GM21786 (cell line): ENCODE results near the gene CLSTN2.

Source experiments
- ATAC-seq: cut with Tn5 transposase; IDR thresholded peaks from one replicate; pipeline ENCODE4 v1.9.1; 2021; ENCODE audit not compliant: unreplicated experiment

Gene CLSTN2

DNA sequence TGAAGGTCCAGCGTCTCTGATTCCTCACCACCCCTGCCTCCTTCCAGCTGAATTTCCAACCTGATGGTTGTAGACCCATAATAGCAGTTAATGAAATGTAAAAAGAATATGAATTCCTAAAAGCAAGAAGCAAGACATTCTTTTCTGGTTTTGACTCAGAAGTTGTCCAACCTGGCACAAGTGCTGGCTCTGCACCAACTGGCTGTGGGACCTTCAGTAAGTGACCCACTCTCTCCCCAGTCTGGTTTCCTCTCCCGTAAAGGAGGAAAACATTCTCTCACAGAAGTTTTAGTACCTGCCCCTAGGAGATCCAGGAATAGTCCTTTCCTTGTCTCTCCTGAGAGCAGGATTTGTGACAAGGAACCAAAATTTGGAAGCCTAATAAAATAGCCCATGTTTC, 506.0 kb downstream of the CLSTN2 start:
- no peak for ATAC-seq

DNA sequence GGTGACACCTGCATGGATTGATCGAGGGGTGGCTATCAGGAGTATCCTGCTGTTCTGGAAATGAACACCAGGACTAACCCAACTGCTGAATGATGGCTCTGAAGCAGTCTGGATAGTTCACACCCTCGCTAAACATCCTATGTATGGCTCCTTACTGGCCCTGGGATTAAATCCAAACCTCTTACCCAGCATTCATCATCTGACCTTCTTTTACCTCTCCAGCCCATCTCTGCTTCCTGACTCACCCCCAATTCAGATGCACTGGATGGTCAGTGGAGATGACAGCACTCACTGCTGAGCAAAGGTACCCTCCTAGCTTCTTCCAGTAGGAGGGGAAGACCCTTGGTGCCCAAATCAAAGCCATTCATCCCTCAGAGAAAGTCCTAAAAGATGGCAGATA, 507.6 kb downstream of the CLSTN2 start:
- no peak for ATAC-seq

DNA sequence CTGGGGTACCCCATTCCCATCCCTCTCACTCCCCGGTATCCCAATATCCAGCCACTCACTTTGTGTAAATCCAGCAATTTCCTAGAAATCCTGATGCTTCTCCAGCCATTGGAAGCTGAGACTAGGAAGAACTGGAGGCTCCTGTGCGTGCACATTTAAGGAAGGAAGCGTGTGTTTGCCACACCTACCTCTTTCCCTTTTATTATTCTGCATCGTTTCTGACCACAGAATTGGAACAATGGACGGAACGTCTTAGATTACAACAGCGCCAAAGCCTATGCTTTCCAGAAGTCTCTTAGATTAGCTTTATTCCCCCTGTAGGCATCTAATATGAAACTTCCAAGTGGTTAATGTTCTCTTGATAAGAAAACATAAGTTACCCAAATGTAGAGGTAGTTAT, 508.1 kb downstream of the CLSTN2 start:
- ATAC-seq, result no peak

DNA sequence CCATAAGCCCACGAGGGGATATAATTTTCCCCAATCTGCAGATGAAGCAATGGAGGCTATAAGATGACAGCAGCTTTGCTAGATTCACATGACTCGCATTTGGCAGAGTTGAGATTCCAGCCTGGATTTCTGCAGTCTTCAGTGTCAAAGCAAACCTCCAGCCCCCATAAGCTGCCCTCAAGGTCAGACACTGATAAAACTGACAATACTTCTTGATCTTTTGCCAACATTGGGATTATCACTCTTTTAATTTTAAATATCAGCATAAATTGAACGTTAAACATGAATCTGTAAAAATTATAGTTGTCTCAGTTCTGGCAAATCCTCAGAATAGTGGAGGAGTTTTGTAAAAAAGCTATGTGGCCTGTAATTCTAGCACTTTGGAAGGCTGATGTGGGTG, 508.8 kb downstream of the CLSTN2 start:
- ATAC-seq, result no peak

DNA sequence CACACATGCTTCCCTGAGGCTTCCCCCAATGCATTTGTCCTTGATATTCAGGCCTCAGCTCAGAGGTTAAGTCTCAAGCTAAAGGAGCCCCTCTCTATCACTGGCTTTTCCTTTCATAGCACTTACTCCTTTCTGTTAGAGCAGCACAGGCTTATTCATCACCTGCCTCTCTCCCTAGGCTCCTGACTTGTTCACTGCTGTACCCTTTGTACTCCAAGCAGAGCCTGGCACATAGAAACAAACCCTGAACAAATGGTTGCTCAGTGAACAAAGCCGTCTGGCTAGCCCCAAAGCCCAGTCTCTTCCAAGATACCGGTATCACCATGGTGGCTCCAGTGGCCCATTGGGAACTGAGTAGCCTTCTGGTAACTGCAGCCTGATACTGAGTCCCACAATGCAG, 511.7 kb downstream of the CLSTN2 start:
- ATAC-seq, result no peak

DNA sequence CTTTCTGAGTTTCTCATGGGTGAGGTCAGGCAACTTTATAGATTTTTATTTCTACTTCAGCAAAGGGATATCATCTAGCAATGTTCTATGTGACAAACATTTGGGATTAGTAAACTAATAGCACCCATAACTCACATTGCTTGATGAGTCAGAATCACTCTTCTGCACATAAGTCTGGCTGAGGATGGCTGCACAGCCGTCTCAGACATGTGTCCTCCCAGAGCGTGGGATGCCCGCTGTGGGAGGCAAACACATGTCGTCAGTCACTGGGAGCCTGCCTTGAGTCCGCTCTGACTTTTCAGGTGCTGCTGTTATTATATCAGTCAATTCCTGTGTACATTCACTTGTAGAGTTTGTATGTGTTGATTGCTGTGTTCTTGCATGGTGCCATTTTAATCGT, 512.2 kb downstream of the CLSTN2 start:
- ATAC-seq, result no peak

DNA sequence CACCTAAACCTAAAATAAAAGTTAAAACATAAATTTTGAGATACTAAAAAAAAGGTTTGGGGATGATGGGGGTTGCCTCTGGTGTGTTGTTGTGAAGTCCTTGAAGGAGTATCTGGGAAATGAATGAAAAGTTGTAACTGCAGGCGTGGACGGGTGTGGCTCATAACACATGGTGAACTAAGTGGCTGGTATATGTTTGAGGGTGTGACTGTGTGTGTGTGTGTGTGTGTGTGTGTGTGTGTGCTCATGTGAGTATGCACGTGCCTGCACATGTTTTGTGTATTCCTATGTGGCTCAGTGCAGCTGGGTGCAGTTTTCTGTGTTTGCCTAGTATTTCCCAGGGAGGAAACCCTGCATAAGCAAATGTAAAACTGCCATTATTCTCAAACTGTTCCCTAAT, 513.0 kb downstream of the CLSTN2 start:
- ATAC-seq, result no peak

DNA sequence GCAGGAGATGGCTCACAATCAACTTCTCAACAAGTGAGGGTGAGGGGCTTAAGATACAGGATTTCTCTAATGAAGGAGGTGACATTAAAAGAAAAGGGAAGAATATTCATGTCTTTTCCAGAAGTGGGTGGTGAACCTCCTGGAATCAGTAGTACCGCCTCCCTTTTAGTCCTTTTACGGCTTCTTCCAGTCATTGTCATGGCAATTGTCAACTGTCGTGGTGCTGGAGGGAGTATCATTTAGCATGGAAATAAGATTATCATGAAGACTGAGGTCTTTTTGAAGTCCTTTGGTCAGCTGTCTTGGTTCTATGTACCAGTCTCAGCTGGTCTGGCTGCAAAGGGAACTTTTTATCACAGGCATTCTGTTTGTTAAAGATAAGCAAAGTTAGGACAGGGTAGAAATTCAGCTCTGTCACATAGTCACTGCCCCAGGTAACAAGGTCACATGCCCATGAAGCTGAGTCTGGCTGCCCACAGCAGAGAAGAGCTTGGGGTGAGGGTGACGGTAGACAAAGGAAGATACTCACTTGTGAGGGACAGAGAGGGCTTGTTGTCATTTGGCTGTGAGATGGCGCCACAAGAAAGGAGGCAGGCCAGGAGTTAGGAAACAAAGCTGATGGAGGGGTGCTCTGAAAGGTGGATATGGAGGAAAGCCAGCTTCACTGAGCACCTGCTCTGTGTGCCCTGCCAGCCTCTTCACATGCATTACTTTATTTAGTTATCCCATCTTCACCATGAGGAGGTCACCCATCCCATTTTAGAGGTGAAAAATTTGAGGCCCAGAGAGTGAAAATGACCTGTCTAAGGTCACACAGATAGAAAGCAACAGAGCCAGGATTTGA, 514.6 kb downstream of the CLSTN2 start:
- no peak for ATAC-seq

DNA sequence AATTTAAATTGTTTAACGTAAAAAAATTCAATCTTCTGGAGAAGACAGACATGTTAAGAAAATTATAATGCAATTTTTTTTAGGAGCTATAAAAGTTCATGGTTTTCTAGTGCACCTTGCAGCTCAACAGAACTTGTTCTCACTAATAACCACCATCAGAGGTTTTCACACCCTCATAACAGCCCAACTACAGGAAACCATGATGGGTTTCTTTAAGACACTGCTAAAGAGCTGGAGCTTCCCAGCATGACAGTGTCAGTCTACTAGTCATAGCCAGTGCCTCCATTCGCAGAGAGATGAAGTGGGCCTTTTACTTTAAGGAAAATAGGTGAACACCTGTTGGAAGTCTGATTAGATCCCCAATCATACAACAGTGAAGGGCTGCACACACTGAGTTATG, 518.8 kb downstream of the CLSTN2 start:
- ATAC-seq, result no peak

DNA sequence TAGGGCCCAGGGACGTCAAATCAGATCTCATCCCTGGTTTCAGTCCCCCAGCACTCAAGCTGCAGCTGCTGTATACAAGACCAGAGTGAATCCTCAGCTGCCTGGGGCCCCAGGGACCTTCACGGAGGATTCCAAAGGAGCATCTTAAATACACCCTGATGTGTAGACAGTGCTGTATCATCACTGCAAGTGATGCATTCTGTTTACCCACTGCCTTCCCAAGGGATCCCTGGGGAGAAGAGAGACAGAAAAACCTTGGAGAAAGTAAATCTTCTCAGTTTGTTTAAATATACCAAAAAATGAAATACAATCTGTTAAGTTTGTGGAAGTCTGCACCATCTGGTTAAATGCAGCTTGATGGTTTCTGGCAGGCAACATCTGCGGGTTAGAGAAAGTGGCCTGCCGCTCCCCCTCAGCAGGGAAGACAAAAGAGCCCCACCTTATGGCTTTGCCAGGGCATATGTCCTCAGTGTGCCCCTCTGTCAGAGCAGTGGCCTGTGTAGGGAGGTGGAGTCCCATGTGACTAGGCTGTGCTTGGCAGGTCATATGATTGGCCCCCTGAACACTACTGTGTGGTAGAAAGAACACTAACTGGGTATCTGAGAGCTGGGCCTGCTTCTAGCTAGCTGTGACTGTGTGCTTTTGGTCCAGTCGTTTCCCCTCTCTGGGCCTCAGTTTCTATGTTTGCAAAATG, 520.7 kb downstream of the CLSTN2 start:
- ATAC-seq, result no peak

DNA sequence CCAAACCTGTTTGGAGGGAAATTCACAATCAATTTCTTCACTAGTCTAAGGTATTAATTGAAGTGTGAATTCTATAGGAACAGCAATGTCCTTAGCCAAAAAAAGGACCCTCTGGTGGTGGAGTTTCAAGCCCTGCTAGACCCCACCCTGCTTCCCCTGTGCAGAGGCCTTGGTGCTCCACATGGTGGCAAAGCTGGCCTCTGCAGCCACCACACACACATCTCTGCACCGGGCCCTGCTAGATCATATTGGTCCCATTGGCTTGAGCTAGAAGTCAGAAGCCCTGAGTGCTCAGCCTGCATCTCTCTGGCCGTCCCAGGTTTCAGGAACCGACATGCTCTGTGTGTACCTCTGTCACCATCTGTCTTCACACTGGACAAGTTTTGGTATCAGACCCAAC, 522.0 kb downstream of the CLSTN2 start:
- ATAC-seq, result no peak

DNA sequence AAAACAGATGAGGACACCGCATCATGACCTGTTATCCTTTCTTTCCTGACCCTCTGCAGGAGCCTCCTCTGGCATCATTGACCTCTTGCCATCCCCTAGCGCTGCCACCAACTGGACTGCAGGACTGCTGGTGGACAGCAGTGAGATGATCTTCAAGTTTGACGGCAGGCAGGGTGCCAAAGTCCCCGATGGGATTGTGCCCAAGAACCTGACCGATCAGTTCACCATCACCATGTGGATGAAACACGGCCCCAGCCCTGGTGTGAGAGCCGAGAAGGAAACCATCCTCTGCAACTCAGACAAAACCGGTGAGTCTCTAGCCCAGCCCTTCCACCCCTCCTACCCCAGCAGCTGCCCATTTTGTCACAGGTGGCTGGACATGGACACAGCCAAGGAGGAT, 524.5 kb downstream of the CLSTN2 start:
- no peak for ATAC-seq

DNA sequence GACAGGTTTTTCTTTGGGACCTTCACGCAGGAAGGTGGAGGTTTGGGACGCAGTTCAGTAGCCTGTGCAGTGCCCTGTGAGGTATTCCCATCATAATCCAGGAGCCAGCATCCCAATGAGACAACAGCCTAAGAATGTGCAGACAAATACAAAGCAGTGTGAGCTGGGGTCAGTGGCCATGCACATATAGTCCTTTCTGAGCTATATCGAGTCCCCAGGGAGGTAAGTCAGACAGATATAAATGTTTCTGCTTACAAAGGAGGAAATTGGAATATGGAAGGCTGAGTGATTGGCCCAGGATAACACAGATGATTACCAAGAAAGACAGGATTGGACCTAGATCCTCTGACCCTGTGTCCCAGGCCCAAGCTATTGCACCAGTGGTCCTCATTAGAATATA, 526.3 kb downstream of the CLSTN2 start:
- ATAC-seq, result no peak

DNA sequence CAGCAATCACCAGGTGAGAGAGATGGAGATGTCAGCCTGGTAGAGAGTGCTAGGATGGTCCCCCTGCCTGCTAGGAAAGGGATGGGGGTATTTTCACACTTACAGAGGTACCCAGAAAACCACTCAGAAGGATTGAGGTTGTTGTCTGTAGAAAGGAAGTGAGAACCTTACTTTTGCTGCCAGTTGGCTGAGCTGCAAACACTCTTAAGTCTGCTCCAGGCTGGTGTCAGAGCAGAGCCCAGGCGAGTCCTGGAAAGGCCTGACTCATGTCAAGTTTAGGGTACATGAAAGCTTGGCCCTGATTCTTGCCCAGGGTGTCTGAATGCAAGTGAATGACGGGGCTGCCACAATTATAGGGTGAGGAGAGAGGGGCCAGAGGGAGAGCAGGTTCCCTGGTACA, 528.4 kb downstream of the CLSTN2 start:
- no peak for ATAC-seq

DNA sequence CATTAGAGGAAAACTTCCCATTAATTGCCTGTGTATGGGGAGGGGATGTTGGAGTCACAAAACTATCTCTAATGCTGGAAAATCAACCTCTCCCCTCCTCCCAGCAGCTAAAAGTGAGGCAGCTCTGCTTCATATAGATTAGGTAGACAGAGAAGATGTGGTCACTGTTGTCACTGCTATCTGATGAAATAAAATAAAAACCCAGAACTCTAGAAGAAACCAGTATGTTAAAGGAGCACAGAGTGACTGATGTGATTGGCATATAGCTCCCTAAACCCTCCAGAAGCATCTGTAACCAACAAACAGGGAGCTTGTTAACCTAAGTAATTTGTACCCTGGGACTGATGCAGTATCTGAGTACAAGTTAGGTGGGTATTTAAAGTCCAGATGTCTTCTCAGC, 531.0 kb downstream of the CLSTN2 start:
- ATAC-seq, result no peak

DNA sequence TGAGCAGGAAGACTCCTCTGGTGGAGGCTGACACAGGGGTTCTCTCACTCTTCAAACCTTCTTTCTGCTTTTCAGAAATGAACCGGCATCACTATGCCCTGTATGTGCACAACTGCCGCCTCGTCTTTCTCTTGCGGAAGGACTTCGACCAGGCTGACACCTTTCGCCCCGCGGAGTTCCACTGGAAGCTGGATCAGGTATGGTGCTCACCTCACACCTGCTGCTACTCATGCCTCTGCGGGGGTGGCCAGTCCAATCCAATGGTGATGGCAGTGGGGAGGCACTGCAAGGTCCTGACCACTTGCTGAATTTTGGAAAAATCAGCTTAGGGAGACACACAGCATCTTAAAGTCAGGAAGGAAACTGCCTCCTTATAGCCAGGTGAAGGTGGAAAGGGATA, 531.5 kb downstream of the CLSTN2 start:
- ATAC-seq, result no peak

DNA sequence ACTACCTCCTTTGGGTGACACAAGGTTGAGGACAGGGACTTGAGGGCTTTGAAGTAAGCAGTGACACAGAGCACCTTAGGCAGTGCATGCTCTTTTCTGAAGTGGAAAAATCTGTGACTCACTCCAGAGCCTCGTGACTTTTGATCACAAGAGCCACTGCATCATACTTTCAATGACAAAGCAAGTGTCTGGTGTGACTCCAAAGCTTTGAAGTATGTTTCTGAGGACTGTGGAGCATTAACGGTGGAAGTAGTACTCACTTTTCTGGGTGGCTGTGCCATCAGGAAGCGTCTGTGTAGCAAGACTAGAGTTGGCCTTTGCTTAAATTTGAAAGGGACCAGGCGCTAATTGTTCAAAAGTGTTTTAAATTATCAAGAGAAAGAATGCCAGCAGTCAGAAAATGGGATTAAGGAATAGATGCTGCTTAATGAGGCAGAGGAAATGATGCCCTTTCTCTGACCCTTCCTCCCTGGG, 532.2 kb downstream of the CLSTN2 start:
- ATAC-seq, result peak; percentile 47

DNA sequence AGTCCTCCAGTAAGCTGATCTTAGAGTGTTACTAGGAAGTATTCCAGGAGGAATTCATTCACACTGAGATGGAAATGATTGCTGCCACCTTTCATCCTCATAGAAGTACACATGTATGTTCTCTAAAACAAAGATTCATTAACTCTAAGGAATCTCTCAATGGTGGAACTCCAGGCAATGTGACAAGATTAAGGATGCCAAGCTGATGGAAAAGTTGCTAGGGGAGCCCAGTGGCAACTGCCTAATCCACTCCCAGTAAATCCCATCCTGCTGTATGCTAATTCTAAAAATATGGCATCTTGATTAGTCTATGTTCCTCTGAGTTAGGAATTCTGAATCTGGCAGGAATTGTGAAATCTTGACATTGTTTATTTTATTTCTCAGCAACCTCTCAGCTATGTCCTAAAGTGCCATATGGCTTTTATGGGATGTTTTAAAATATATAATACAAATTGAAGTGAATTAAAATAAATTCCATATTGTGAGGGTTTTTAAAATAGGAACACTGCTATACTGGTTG, 532.9 kb downstream of the CLSTN2 start:
- no peak for ATAC-seq

DNA sequence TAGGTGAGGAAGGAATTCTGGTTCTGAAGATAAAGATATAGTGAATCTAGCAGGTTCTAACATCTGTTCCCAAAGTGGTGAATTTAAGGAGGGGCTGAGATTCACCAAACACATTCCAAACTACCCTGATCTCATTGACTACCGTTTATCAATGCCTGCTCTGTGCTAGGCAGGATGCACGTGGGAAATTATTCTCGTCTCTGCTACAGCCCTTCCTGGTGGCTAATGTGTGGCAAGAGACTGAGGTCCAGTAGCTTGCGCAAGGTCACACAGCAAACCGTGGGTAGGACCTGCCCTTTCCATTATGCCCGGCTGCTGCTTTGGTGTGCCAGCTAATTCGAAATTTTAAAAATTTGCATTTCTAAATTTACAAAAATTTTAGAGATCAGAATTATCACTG, 533.4 kb downstream of the CLSTN2 start:
- ATAC-seq, result no peak

DNA sequence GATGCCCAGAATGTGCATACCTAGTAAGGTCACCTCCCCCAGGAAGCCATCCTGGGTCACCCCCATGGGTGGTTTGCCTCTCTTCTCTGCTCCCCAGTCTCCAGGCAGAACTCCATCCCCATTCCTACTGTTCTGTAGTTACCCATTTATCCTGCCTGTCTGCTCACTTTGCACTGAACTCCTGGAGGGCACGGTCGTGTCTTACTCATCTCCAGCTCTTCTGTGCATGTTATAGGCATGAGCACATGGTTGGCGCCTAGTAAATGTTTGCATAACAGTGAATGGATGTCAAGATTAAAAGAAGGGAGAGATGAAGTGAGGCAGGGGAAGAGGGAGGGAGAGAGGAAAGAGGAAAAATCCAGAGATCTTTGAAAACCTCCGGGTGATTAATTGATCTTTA, 534.5 kb downstream of the CLSTN2 start:
- ATAC-seq, result no peak

DNA sequence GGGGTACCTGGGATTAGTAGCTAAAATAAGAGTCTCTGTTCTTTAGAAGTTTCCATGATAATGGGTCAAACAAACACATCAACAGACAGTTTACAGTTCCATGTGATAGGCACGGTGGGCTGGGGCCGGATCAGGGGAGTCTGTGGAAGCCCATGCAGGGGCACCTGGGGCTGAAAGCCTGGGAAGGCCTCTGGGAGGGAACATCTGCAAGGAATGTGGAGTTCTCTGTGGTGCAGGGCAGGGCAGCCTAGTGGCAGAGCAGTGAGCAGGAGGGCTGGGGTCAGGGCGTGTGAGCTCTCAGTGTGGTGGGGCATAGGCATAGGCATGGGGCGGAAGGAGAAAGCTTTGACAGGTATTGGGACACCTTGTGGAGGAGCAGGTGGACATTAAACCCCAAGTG, 535.2 kb downstream of the CLSTN2 start:
- ATAC-seq, result no peak

DNA sequence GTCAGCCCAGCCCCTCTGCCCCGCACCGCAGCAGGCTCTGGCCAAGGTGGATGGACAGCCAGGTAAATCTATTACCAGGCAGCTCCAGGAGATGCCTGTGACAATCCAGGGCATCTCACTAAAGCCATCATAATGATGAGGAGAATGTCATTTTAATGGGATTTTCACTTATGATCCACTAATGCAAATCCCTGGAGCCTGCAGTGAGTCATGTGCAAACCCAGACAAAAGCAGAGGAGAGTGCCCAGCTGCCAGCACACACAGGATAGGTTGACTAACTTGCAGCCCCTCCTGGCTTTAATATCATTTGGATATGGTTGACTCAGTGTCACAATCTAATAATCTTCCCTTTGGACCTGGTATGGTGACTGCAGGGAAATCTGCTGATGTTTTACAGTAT, 536.0 kb downstream of the CLSTN2 start:
- ATAC-seq, result no peak
